GM19238 (cell line): ENCODE data around the gene DERA.
"Not testable (repeated sequence)": the region's sequence is repeated elsewhere in the genome, so short reads cannot be mapped to it uniquely, and the experiment has no call there.

ENCODE experiments used
- DNase-seq: peaks from one replicate; pipeline ENCODE4 v3.0.0; 2011; ENCODE audit warnings: low spot score; ENCODE audit not compliant: insufficient read length

The DERA gene

GRCh38 chr12:15963271-15963670, 52.1 kb downstream of the DERA start:
- no peak for DNase-seq

- DNase-seq = no peak
These were observed 55.3 kb downstream of the DERA start for GRCh38 chr12:15966426-15966825.

- not testable (repeated sequence) for DNase-seq
These were observed 55.9 kb downstream of the DERA start for GRCh38 chr12:15967053-15967452.

- DNase-seq = no peak
These were observed 60.1 kb downstream of the DERA start for GRCh38 chr12:15971211-15971610.

GRCh38 chr12:15972894-15973293, 61.8 kb downstream of the DERA start:
- DNase-seq = no peak

- DNase-seq = no peak
These were observed 67.1 kb downstream of the DERA start for GRCh38 chr12:15977999-15978951.

GRCh38 chr12:15979096-15980092, 68.3 kb downstream of the DERA start:
- DNase-seq = peak; percentile 10

- DNase-seq = no peak
These were observed 70.9 kb downstream of the DERA start for GRCh38 chr12:15982071-15982470.

- DNase-seq = no peak
These were observed 71.3 kb downstream of the DERA start for GRCh38 chr12:15982471-15982870.

- DNase-seq = no peak
These were observed 71.8 kb downstream of the DERA start for GRCh38 chr12:15982921-15983320.

- DNase-seq = no peak
These were observed 73.1 kb downstream of the DERA start for GRCh38 chr12:15984097-15984800.

- DNase-seq = no peak
These were observed 73.8 kb downstream of the DERA start for GRCh38 chr12:15984963-15985362.

- no peak for DNase-seq
These were observed 76.6 kb downstream of the DERA start for GRCh38 chr12:15987696-15988095.

- DNase-seq = no peak
These were observed 78.0 kb downstream of the DERA start for GRCh38 chr12:15988983-15989755.

GRCh38 chr12:15995801-15996200, 84.7 kb downstream of the DERA start:
- DNase-seq = no peak

- DNase-seq = no peak
These were observed 85.1 kb downstream of the DERA start for GRCh38 chr12:15996254-15996653.

GRCh38 chr12:15996948-15997347, 85.8 kb downstream of the DERA start:
- DNase-seq = no peak

GRCh38 chr12:15997910-15998309, 86.8 kb downstream of the DERA start:
- no peak for DNase-seq

- DNase-seq = no peak
These were observed 91.7 kb downstream of the DERA start for GRCh38 chr12:16002880-16003279.

- DNase-seq = no peak
These were observed 92.3 kb downstream of the DERA start for GRCh38 chr12:16003460-16003859.

GRCh38 chr12:16006752-16007151, 95.6 kb downstream of the DERA start:
- DNase-seq = no peak
